Stimulated activated CD8-positive, alpha-beta memory T cell treated with anti-CD3 and anti-CD28 coated beads, Interleukin-15, amount 100 ng/mL, for 4 hours (primary cell): ENCODE measurements around the gene BIK.
"Not testable (repeated sequence)": the region's sequence is repeated elsewhere in the genome, so short reads cannot be mapped to it uniquely, and the experiment has no call there.

ENCODE experiments used
- DNase-seq, 2 donors: peaks; one replicate each; pipeline ENCODE4 v3.0.0-alpha.2; 2020; ENCODE audit warnings: low read depth in 2 of 2

BIK gene

GRCh38 chr22:43104056-43104625 is 6.4 kb upstream of the BIK start:
- DNase-seq: not testable (repeated sequence)

GRCh38 chr22:43104950-43105349 is 5.6 kb upstream of the BIK start:
- not testable (repeated sequence) for DNase-seq

- DNase-seq: no peak
Measured at GRCh38 chr22:43106302-43106701, 4.2 kb upstream of the BIK start.

GRCh38 chr22:43109511-43109910 is 1.0 kb upstream of the BIK start:
- no peak for DNase-seq

GRCh38 chr22:43109921-43110443 is 568 bp upstream of the BIK start:
- DNase-seq: no peak

- DNase-seq: peak; percentile 15 to 18
Measured at GRCh38 chr22:43110927-43111623, 525 bp downstream of the BIK start.

- DNase-seq: no peak
Measured at GRCh38 chr22:43113526-43114251, 3.1 kb downstream of the BIK start.

GRCh38 chr22:43114958-43115357 is 4.4 kb downstream of the BIK start:
- DNase-seq: no peak

- no peak for DNase-seq
Measured at GRCh38 chr22:43116932-43117331, 6.4 kb downstream of the BIK start.

- DNase-seq: no peak
Measured at GRCh38 chr22:43118024-43118849, 7.7 kb downstream of the BIK start.

GRCh38 chr22:43118953-43119458 is 8.5 kb downstream of the BIK start:
- DNase-seq: no peak

GRCh38 chr22:43126501-43127165 is 16.1 kb downstream of the BIK start:
- no peak for DNase-seq

- no peak for DNase-seq
Measured at GRCh38 chr22:43127166-43127908, 16.8 kb downstream of the BIK start.

- DNase-seq: no peak
Measured at GRCh38 chr22:43128116-43128515, 17.6 kb downstream of the BIK start.

GRCh38 chr22:43128928-43129424 is 18.4 kb downstream of the BIK start:
- no peak for DNase-seq

- DNase-seq: no peak
Measured at GRCh38 chr22:43129426-43130425, 19.2 kb downstream of the BIK start.

GRCh38 chr22:43131773-43132501 is 21.4 kb downstream of the BIK start:
- DNase-seq: no peak

- no peak for DNase-seq
Measured at GRCh38 chr22:43133401-43133800, 22.9 kb downstream of the BIK start.
